ENCODE data around the gene DBH.

DNA sequence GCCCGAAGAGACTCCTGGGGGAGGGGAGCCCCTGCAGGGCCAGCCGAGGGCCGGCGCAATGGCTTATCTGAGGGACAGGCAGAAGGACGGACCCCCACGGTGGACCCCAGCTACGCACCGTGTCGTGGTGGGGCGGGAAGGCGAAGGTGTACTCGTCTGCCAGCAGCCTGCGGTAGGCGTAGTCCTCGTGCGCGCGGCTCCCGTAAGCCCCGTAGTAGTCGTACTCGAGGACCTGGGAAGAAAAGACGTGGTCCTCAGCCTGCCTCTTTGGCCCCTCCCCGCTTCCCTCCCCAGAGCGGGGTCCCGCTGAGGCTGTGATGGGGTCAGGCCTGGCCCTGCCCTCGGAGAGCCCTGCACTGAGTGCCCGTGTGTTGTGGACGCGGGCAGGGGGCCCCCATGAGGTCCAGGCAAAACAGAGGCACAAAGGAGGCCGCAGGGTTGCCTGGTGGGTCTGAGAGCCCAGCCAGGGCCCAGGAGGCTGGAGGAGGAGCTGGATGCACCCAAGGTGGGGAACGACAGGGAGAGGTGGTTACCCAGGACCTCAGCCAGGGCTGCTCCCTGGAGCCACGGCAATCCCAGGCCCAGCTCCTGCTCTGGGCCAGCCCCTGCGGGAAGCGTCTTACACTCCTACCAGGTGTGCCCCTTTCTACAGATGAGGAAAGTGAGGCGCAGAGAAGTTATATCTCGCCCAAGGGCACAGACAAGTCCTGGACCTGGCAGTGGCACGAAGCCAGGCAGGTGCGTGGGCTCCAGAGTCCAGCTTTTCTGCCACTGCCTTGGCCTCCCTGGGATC is 66.8 kb downstream of the DBH start:
- TF ChIP-seq MYC (IDR thresholded peaks at IDR 0.05; ENCODE audit: insufficient read depth, insufficient read length, insufficient replicate concordance, low read length, severe bottlenecking) (no peak), CBFB (IDR thresholded peaks at IDR 0.05; ENCODE audit: low read depth) (no peak), RAD51 (IDR thresholded peaks at IDR 0.05) (no peak), IRF3 (IDR thresholded peaks at IDR 0.05) (no peak), POLR2A (IDR thresholded peaks at IDR 0.05; ENCODE audit: low read depth, low read length) (no peak)
